HG03469 (cell line): ENCODE data around the gene CXorf66.
"Not testable (repeated sequence)": the region's sequence is repeated elsewhere in the genome, so short reads cannot be mapped to it uniquely, and the experiment has no call there.

Source experiments
- ATAC-seq: cut with Tn5 transposase; IDR thresholded peaks from one replicate; pipeline ENCODE4 v1.9.1; 2021; ENCODE audit warnings: mild to moderate bottlenecking, moderate library complexity, moderate number of reproducible peaks; ENCODE audit not compliant: unreplicated experiment

CXorf66 gene

DNA sequence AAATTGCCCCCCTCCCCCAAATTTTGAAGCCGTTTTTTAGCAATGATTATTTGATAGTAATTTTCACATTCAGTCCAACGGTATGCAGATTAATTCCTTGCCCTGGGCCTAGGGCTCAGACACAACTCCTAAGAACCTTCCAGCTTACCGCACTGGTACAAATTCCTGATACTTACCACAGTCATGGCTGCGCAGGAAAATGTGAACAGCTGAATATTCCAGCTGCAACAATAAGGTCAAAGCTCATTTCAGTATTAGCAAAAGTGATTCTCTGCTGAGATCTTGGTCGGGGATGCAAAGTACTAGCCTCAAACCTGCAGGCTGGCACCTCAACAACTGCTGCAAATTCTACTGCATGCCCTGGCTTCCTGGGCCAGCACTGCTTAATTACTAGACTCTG, 35.4 kb downstream of the CXorf66 start:
- no peak for ATAC-seq

GRCh38 chrX:139924696-139925095, 40.6 kb downstream of the CXorf66 start:
- ATAC-seq = no peak

DNA sequence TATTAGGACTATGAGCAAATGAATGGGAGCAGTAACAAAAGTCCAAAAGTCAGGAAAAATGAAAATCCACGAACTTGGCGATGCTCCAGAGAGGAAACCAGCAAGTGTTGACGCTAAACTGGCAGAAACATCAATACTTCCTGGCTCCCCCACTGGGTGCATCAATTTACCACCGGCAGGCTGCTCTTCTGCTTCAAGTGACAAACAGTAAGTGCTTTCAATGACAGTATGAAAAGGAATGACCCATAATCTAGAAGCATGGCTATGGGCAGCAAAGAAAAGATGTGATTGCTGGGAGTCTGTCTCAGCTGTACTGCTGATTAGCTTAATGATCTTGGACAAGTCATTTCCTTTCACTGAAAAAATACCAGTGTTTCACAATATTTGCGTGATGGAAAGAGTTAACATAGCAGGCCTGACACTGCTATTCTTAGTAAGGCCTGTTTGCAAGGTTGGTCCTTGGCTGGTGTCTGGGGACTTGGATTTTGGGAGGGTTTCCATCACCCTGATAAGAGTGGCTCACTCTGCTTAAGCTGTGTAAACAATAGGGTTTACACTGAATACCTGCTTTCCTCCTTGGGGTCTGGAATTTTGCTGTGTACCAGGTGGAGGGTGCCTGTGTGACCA, 41.1 kb downstream of the CXorf66 start:
- ATAC-seq = no peak

- not testable (repeated sequence) for ATAC-seq
These were observed 44.2 kb downstream of the CXorf66 start for GRCh38 chrX:139921142-139921541.

DNA sequence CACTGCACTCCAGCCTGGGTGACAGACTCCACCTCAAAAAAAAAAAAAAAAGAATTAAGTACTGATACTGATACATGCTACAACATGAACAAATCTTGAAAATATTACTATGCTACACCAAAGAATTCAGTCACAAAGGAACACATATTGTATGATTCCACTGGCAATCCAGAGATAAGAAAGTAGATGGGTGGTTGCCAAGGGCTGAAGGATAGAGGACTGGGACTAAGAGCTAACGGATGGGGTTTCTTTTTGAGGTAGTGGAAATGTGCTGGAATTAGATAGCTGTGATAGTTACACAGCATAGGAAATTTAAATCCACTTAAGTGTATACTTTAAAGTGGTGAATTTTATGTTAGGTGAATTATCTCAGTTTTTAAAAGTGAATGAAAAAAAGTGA, 45.0 kb downstream of the CXorf66 start:
- ATAC-seq = no peak

- ATAC-seq = no peak
These were observed 50.9 kb downstream of the CXorf66 start for GRCh38 chrX:139914421-139914820.

DNA sequence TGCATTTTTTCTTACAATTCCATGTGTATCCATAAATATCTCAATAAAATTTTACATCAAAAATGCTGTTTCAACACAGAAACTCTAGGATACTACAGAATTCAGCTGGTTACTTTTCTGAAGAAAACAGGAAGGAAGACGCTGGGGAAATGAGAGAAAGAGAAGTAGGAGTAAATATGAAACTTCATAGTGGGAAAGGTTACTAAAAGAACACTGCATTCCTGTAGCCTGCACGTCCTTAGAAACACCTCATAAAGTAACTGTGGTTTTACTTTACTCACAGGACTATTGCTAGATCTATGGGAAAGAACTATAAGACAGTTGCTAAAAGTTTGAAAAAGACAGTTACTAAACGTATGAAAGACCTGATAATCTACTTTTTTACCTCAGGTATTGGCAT, 55.6 kb downstream of the CXorf66 start:
- no peak for ATAC-seq

DNA sequence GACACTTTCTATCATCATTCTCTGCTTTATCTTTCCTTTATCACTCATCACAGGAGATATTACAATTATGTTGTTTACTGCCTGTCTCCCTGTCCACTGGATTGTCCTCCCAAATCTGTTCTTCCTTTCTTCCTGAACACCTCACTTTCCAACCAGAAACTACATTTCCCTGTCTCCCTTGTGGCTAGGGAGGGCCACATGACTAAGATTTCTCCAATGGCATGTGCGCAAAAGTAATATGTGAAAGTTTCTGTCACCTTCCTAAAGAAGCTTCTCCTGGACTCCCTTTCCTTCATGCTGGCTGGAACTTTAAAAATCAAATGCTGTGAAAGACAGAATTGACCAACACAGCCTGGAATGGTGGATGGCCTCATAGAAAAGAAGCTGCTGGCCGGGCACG, 58.2 kb downstream of the CXorf66 start:
- ATAC-seq = no peak

DNA sequence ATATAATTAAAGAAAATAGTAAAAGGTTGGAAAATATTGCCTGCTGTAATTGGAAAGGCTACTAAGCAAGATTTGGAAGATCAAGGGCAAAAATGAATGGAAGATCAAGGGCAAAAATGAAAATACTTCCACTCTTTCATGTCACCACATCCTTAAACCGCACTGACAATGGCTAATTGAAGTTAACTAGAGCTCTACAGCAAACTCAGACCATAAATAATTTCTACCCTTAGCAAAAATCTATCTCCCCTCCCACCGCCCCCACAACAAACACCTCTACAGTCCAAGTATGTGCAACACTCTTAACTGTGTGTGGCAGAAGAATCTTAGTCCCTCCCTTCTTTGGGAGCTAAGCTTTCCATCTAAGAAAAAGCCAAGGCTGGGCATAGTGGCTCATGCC, 59.6 kb downstream of the CXorf66 start:
- ATAC-seq = no peak
